Mesendoderm (in vitro differentiated cells): ENCODE results near the gene C20orf173.

Source experiments
- DNase-seq: peaks from one replicate; pipeline ENCODE4 v3.0.0; 2013
- H2AK5ac ChIP-seq: 2 replicates; pipeline ENCODE4 v1.6.1; 2013; ENCODE audit warnings: low read length, inconsistent platforms
- H2BK120ac ChIP-seq: 2 replicates; pipeline ENCODE4 v1.6.1; 2013; ENCODE audit warnings: low read depth, mild to moderate bottlenecking, low read length, moderate library complexity, mixed read lengths
- H2BK15ac ChIP-seq: replicated peaks from 2 replicates; pipeline ENCODE4 v1.6.1; 2013; ENCODE audit warnings: low read depth, mild to moderate bottlenecking, moderate library complexity
- H2BK5ac ChIP-seq: 2 replicates; pipeline ENCODE4 v1.6.1; 2013; ENCODE audit warnings: low read length, inconsistent platforms
- H3K18ac ChIP-seq: 2 replicates; pipeline ENCODE4 v1.6.1; 2013; ENCODE audit warnings: mild to moderate bottlenecking, low read length, mixed read lengths
- H3K23ac ChIP-seq: one replicate; pipeline ENCODE4 v1.6.1; 2013; ENCODE audit warnings: low read length
- H3K27ac ChIP-seq: 2 replicates; pipeline ENCODE4 v1.5.1; 2013; ENCODE audit warnings: low read depth, mild to moderate bottlenecking, inconsistent platforms, low read length, moderate library complexity
- H3K27me3 ChIP-seq: 2 replicates; pipeline ENCODE4 v1.6.1; 2013; ENCODE audit warnings: low read length, control low read depth, mild to moderate bottlenecking, inconsistent platforms; ENCODE audit not compliant: insufficient read depth, poor library complexity
- H3K36me3 ChIP-seq: 2 replicates; pipeline ENCODE4 v1.6.1; 2013; ENCODE audit warnings: low read length, inconsistent platforms; ENCODE audit not compliant: control insufficient read depth, insufficient read depth
- H3K4ac ChIP-seq: one replicate; pipeline ENCODE4 v1.6.1; 2013; ENCODE audit warnings: low read depth, mild to moderate bottlenecking, low read length, moderate library complexity
- H3K4me1 ChIP-seq: 2 replicates; pipeline ENCODE4 v1.6.1; 2013; ENCODE audit warnings: low read depth, low read length, inconsistent platforms; ENCODE audit not compliant: control insufficient read depth
- H3K4me2 ChIP-seq: 2 replicates; pipeline ENCODE4 v1.6.1; 2013; ENCODE audit warnings: low read length
- H3K4me3 ChIP-seq: 2 replicates; pipeline ENCODE4 v1.5.1; 2013; ENCODE audit warnings: mild to moderate bottlenecking, low read length
- H3K56ac ChIP-seq: one replicate; pipeline ENCODE4 v1.6.1; 2013; ENCODE audit warnings: low read length
- H3K79me1 ChIP-seq: 2 replicates; pipeline ENCODE4 v1.6.1; 2013; ENCODE audit warnings: low read length, inconsistent platforms
- H3K79me2 ChIP-seq: 2 replicates; pipeline ENCODE4 v1.6.1; 2013; ENCODE audit warnings: mild to moderate bottlenecking, low read length; ENCODE audit not compliant: control insufficient read depth, insufficient read depth
- H3K9ac ChIP-seq: 2 replicates; pipeline ENCODE4 v1.6.1; 2013; ENCODE audit warnings: low read length, inconsistent platforms
- H4K5ac ChIP-seq: one replicate; pipeline ENCODE4 v1.6.1; 2013; ENCODE audit warnings: low read length
- H4K8ac ChIP-seq: one replicate; pipeline ENCODE4 v1.6.1; 2013; ENCODE audit warnings: low read depth, mild to moderate bottlenecking, control low read depth, low read length, moderate library complexity
- WGBS: extraction: QIAGEN DNeasy Blood & Tissue Kit; methylation state at CpG from one replicate; pipeline ENCODE4 v1.1.7; 2013; ENCODE audit warnings: low lambda C conversion rate, missing lambda C conversion rate; ENCODE audit not compliant: insufficient coverage; ENCODE audit errors: extremely low coverage; 5-methylcytosine and 5-hydroxymethylcytosine counted together

Gene C20orf173

DNA sequence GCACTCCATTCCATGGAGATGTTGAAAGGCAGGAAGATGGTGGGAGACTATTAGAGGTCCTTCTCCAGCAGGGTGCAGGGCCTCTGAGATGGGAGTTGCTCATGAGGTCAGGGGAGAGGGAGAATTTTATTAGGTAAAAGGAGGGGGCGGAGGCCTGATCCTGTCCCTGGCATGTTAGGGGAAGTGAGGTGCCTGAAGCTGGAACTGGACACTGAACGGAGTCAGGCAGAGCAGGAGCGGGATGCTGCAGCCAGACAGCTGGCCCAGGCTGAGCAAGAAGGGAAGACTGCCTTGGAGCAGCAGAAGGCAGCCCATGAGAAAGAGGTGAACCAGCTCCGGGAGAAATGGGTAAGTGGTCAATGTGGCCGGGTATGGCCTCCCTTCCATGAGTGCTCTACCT, 49.7 kb downstream of the C20orf173 start:
- H3K4ac ChIP-seq = no peak overlapping the region
- no peak overlapping the region for H3K23ac ChIP-seq
- DNase-seq = no peak
- no CpG with 5 or more reads among the region's 5 CpGs for WGBS
- H3K4me1 ChIP-seq = no peaks in the 10 kb centered on the region
- no peak overlapping the region for H3K4me2 ChIP-seq
- no peaks in the 10 kb centered on the region for H3K27me3 ChIP-seq
- H3K4me3 ChIP-seq = no peak overlapping the region
- no peaks in the 10 kb centered on the region for H3K79me1 ChIP-seq
- H3K18ac ChIP-seq = no peak overlapping the region
- H2AK5ac ChIP-seq = no peak overlapping the region
- H3K79me2 ChIP-seq = no peaks in the 10 kb centered on the region
- no peak overlapping the region for H4K8ac ChIP-seq
- H2BK120ac ChIP-seq = no peak overlapping the region
- peaks cover 4% of the 10 kb centered on the region for H3K36me3 ChIP-seq
- no peak overlapping the region for H3K56ac ChIP-seq
- no peak overlapping the region for H4K5ac ChIP-seq
- no peak overlapping the region for H3K27ac ChIP-seq
- H3K9ac ChIP-seq = no peak overlapping the region
- no peak overlapping the region for H2BK15ac ChIP-seq
- H2BK5ac ChIP-seq = no peak overlapping the region

- H3K4me1 ChIP-seq = no peaks in the 10 kb centered on the region
- no peak overlapping the region for H2BK15ac ChIP-seq
- H2BK120ac ChIP-seq = no peak overlapping the region
- peak; percentile 74 for DNase-seq
- no peak overlapping the region for H2AK5ac ChIP-seq
- H3K23ac ChIP-seq = no peak overlapping the region
- H3K27ac ChIP-seq = no peak overlapping the region
- H4K5ac ChIP-seq = no peak overlapping the region
- H3K79me1 ChIP-seq = no peaks in the 10 kb centered on the region
- no CpG with 5 or more reads among the region's 16 CpGs for WGBS
- H3K4ac ChIP-seq = no peak overlapping the region
- H3K27me3 ChIP-seq = no peaks in the 10 kb centered on the region
- no peak overlapping the region for H3K4me3 ChIP-seq
- no peak overlapping the region for H3K9ac ChIP-seq
- no peak overlapping the region for H2BK5ac ChIP-seq
- H3K4me2 ChIP-seq = no peak overlapping the region
- H4K8ac ChIP-seq = no peak overlapping the region
- no peaks in the 10 kb centered on the region for H3K79me2 ChIP-seq
- peaks cover 4% of the 10 kb centered on the region for H3K36me3 ChIP-seq
- no peak overlapping the region for H3K18ac ChIP-seq
- no peak overlapping the region for H3K56ac ChIP-seq
These were observed 50.5 kb downstream of the C20orf173 start for GRCh38 chr20:35478804-35479472.
